Heart right ventricle (tissue), 16 donors: ENCODE results near the gene HECTD2. TPM values are rescaled to one million over a fixed set of nuclear protein-coding genes. Genes with fewer than 3 reads are reported as not detected.

Experiments
- ATAC-seq, 8 donors: fragments of 200-7000 bp; cut with Tn5 transposase; one replicate each; pipeline ENCODE4 v1.9.1; 2020; ENCODE audit warnings: mild to moderate bottlenecking in 8 of 8, moderate library complexity in 8 of 8, moderate number of reproducible peaks in 1 of 8
- DNase-seq, 2 donors: peaks; one replicate each; pipeline ENCODE4 v3.0.0-alpha.2; 2020
- H3K27ac ChIP-seq, 10 donors: fragments of 200-600 bp; sonication (generic) in 2 of 10; one replicate each; pipeline versions ENCODE4 v1.5.0 to v1.8.0; 2020 to 2022; ENCODE audit warnings: mild to moderate bottlenecking in 3 of 10
- H3K27me3 ChIP-seq, 7 donors: fragments of 200-600 bp; one replicate each; pipeline ENCODE4 v1.8.0; 2021 to 2022; ENCODE audit warnings: mild to moderate bottlenecking in 2 of 7
- H3K36me3 ChIP-seq, 9 donors: fragments of 200-600 bp; sonication (generic) in 1 of 9; one replicate each; pipeline versions ENCODE4 v1.5.0 to v1.8.0; 2020 to 2022; ENCODE audit warnings: mild to moderate bottlenecking in 2 of 9
- H3K4me1 ChIP-seq, 9 donors: fragments of 200-600 bp; sonication (generic) in 1 of 9; one replicate each; pipeline versions ENCODE4 v1.5.0 to v1.8.0; 2020 to 2022; ENCODE audit warnings: mild to moderate bottlenecking in 4 of 9
- H3K4me3 ChIP-seq, 10 donors: fragments of 200-600 bp; sonication (generic) in 2 of 10; one replicate each; pipeline versions ENCODE4 v1.5.0 to v1.8.0; 2020 to 2022; ENCODE audit warnings: mild to moderate bottlenecking in 7 of 10, moderate library complexity in 2 of 10
- H3K9me3 ChIP-seq, 11 donors: fragments of 200-600 bp in 10 of 11; sonication (generic) in 2 of 11; one replicate each; pipeline versions ENCODE4 v1.5.0 to v1.8.0; 2013 to 2022; ENCODE audit warnings: mild to moderate bottlenecking in 2 of 11, control low read depth in 1 of 11, moderate library complexity in 1 of 11
- CTCF ChIP-seq, 9 donors: fragments of 200-600 bp; sonication (generic) in 2 of 9; IDR thresholded peaks; one replicate each; pipeline versions ENCODE4 v1.5.0 to v1.8.0; 2021 to 2022; ENCODE audit warnings: antibody characterized with exemption in 9 of 9, mild to moderate bottlenecking in 5 of 9, moderate library complexity in 1 of 9
- WGBS, 2 donors: extraction: QIAGEN DNeasy Blood & Tissue Kit; methylation state at CpG; one replicate each; pipeline ENCODE4 v1.1.7; 2013; ENCODE audit warnings: inconsistent platforms in 1 of 2; 5-methylcytosine and 5-hydroxymethylcytosine counted together
- intact Hi-C, 10 donors: fragments of 100-400 bp; cut with DNase I; formaldehyde crosslinking; loops; one replicate each; pipeline versions ENCODE4 v1.11.1 to v1.14.2; 2022
- polyA plus RNA-seq, 2 donors: library from polyadenylated mRNA; stranded (reverse); fragments of 200-250 nt; gene quantifications; one replicate each; pipeline ENCODE4 v1.2.3, GENCODE V29; 2013
- total RNA-seq, 10 donors: library from RNA; stranded (reverse); fragmentation: NEBNext Ultra II Directional in 3 of 10; extraction: Animal tissue kit (Norgen Biotek cat#: 25700) in 3 of 10; gene quantifications; one replicate each; pipeline versions ENCODE4 v1.2.1 to v1.2.4, GENCODE V29; 2021 to 2023
- donor health status: Arrhythmogenic right ventricular cardiomyopathy.
- donor health status: ischemic (EF 13 %, LVEDD 7.1; RV severe dilation, severe dysfunction).
- donor health status: healthy with polysubstance abuse.
- donor health status: DM: no; HTN: yes; CAD: no.
- donor health status: DM: no; HTN: no; CAD: no.
- donor health status: ischemic (EF 25% LVEDD 6.9; RV normal size, moderate dysfunction).
- donor health status: ischemic (EF 25% LVEDD 5.7; RV mildly dilated, moderate dysfunction).
- donor health status: healthy.
- donor health status: DM: yes; HTN: yes; CAD: no.
- donor health status: Ischemic cardiomyopathy.
- donor health status: ischemic (EF 35%, LVEDD 5.7; RV mildly dilated, moderate dysfunction).
- donor health status: nonischemic (EF 11% LVEDD 7.7; RV severe dilation, severe dysfunction).
- donor health status: DM: yes; HTN: yes; CAD: no.
- donor health status: PGD.
- donor health status: ischemic (EF 29% LVEDD 5.4; RV normal size, mild dysfunction).
- donor health status: nonischemic (EF 23%, LVEDD 6.1; RV moderate dilation, normal function).

The HECTD2 gene
- total and polyA plus RNA-seq, 12 donors: 2.2 to 6.9 (median 5.2) TPM

GRCh38 chr10:91409069-91409868, 875 bp upstream of the HECTD2 start:
- H3K9me3 ChIP-seq: no peaks in the 10 kb centered on the region
- peak; percentile 89 to 98 (median 96) for ATAC-seq
- intact Hi-C loops: no loop called here

GRCh38 chr10:91410638-91411371, 661 bp downstream of the HECTD2 start:
- intact Hi-C loops: loop anchor here in 2 of 10 donors (2.0 to 10.0 kb wide), 2 partner anchors 22 to 144 kb away; no protein-coding TSS in a partner anchor
- peak overlapping the region; percentile 99 to 100 (median 100) for H3K27ac ChIP-seq
- no peaks in the 10 kb centered on the region for H3K27me3 ChIP-seq
- peak in 1 of 8 donors; percentile 45 for ATAC-seq
- peak overlapping the region; percentile 66 to 92 (median 86) for H3K4me3 ChIP-seq
- TF ChIP-seq CTCF (IDR thresholded peaks at IDR 0.05): peak in 1 of 9 donors; percentile 8
- H3K9me3 ChIP-seq: no peaks in the 10 kb centered on the region
- no peaks in the 10 kb centered on the region for H3K36me3 ChIP-seq
- 7 to 8% methylated on average over 26 of the region's 26 CpGs for WGBS, 2 donors
- peaks cover 0 to 33% (median 13%) of the 10 kb centered on the region in 9 donors for H3K4me1 ChIP-seq
- peak in 1 of 2 donors; percentile 20 for DNase-seq

More at GRCh38 chr10:91409069-91409868, 875 bp upstream of the HECTD2 start:
- H3K27ac ChIP-seq: peak overlapping the region; percentile 99 to 100 (median 100)
- no peaks in the 10 kb centered on the region for H3K36me3 ChIP-seq
- peaks cover 0 to 24% (median 13%) of the 10 kb centered on the region in 9 donors for H3K4me1 ChIP-seq
- 3 to 5% methylated on average over 31 of the region's 31 CpGs for WGBS, 2 donors
- peak in 1 of 9 donors; percentile 4 for TF ChIP-seq CTCF (IDR thresholded peaks at IDR 0.05)
- peak overlapping the region; percentile 66 to 92 (median 88) for H3K4me3 ChIP-seq
- H3K27me3 ChIP-seq: no peaks in the 10 kb centered on the region
- peak; percentile 81 to 89 for DNase-seq

- peak overlapping the region in 7 of 10 donors; percentile 66 to 92 (median 89) for H3K4me3 ChIP-seq
- no peaks in the 10 kb centered on the region for H3K36me3 ChIP-seq
- intact Hi-C loops: loop anchor here in 2 of 10 donors (2.0 to 10.0 kb wide), 2 partner anchors 23 to 143 kb away; no protein-coding TSS in a partner anchor
- no peak for TF ChIP-seq CTCF (IDR thresholded peaks at IDR 0.05)
- DNase-seq: no peak
- H3K27ac ChIP-seq: no peak overlapping the region
- WGBS, 2 donors: 74 to 83% methylated on average over 5 of the region's 5 CpGs
- H3K9me3 ChIP-seq: no peaks in the 10 kb centered on the region
- no peak for ATAC-seq
- H3K27me3 ChIP-seq: no peaks in the 10 kb centered on the region
- peaks cover 0 to 41% (median 13%) of the 10 kb centered on the region in 9 donors for H3K4me1 ChIP-seq
These were observed 1.5 kb downstream of the HECTD2 start for GRCh38 chr10:91411621-91412020.
